IMR-90 (cell line): ENCODE results near the gene UQCC5. TPM values are rescaled to one million over a fixed set of nuclear protein-coding genes. Genes with fewer than 3 reads are reported as not detected.

Experiments used
- ATAC-seq: fragments of 200-7000 bp; cut with Tn5 transposase; 2 replicates; pipeline ENCODE4 v1.9.1; 2020; ENCODE audit warnings: low read depth, mild to moderate bottlenecking, moderate library complexity
- BruUV-seq: library from RNA; stranded (reverse); fragments of 400-500 nt; replicated peaks from 2 replicates; lab custom pipeline; 2021; lab: Mats Ljungman, UMichigan
- CTCF ChIA-PET: fragments of 300-600 bp; formaldehyde crosslinking; extraction: SDS; loops from one replicate; lab custom pipeline; 2021; ENCODE audit warnings: antibody characterized with exemption; lab: Yijun Ruan, JAX
- POLR2A ChIA-PET: fragments of 300-600 bp; sonication (Branson Sonifier 250); formaldehyde crosslinking; loops from one replicate; lab custom pipeline; 2022; ENCODE audit warnings: antibody characterized with exemption; ENCODE audit not compliant: unreplicated experiment; lab: Charles Lee
- DNase-seq: peaks from one replicate; pipeline ENCODE4 v3.0.0; 2013
- H2AFZ ChIP-seq: replicated peaks from 2 replicates; pipeline ENCODE3; 2013; ENCODE audit warnings: low read length, mild to moderate bottlenecking; ENCODE audit not compliant: poor library complexity
- H2AK5ac ChIP-seq: 2 replicates; pipeline ENCODE4 v1.6.1; 2013; ENCODE audit warnings: low read depth, low read length, inconsistent platforms
- H2AK9ac ChIP-seq: replicated peaks from 2 replicates; pipeline ENCODE3; 2013; ENCODE audit warnings: mild to moderate bottlenecking, low read depth, low read length, moderate library complexity; ENCODE audit not compliant: poor library complexity
- H2BK120ac ChIP-seq: 2 replicates; pipeline ENCODE4 v1.6.1; 2013; ENCODE audit warnings: low read depth, low read length, inconsistent platforms
- H2BK15ac ChIP-seq: 3 replicates; pipeline ENCODE4 v1.6.1; 2013; ENCODE audit warnings: low read depth, low read length, inconsistent platforms
- H2BK20ac ChIP-seq: 2 replicates; pipeline ENCODE4 v1.6.1; 2013; ENCODE audit warnings: low read depth, mild to moderate bottlenecking, inconsistent platforms, low read length, moderate library complexity
- H2BK5ac ChIP-seq: 2 replicates; pipeline ENCODE4 v1.6.1; 2013; ENCODE audit warnings: mild to moderate bottlenecking, low read depth, low read length, inconsistent platforms; ENCODE audit not compliant: poor library complexity, severe bottlenecking
- H3K14ac ChIP-seq: replicated peaks from 2 replicates; pipeline ENCODE4 v1.6.1; 2013; ENCODE audit warnings: low read depth, low read length, inconsistent platforms
- H3K18ac ChIP-seq: 2 replicates; pipeline ENCODE4 v1.6.1; 2013; ENCODE audit warnings: low read depth, low read length, control low read depth
- H3K23ac ChIP-seq: 2 replicates; pipeline ENCODE4 v1.6.1; 2013; ENCODE audit warnings: low read depth, low read length, inconsistent platforms
- H3K27ac ChIP-seq: 2 replicates; pipeline ENCODE4 v1.5.1; 2013; ENCODE audit warnings: mild to moderate bottlenecking, control low read depth, low read length; ENCODE audit not compliant: insufficient read depth
- H3K27me3 ChIP-seq: 2 replicates; pipeline ENCODE4 v1.6.1; 2013; ENCODE audit warnings: low read length; ENCODE audit not compliant: control insufficient read depth, insufficient read depth
- H3K36me3 ChIP-seq: 2 replicates; pipeline ENCODE4 v1.6.1; 2013; ENCODE audit warnings: low read length, mixed read lengths; ENCODE audit not compliant: control insufficient read depth, insufficient read depth
- H3K4ac ChIP-seq: 2 replicates; pipeline ENCODE4 v1.6.1; 2013; ENCODE audit warnings: low read depth, low read length, inconsistent platforms
- H3K4me1 ChIP-seq: 2 replicates; pipeline ENCODE4 v1.6.1; 2013; ENCODE audit warnings: low read length, mixed read lengths; ENCODE audit not compliant: control insufficient read depth, insufficient read depth
- H3K4me2 ChIP-seq: 2 replicates; pipeline ENCODE4 v1.6.1; 2013; ENCODE audit warnings: low read depth, mild to moderate bottlenecking, control low read depth, low read length, moderate library complexity
- H3K4me3 ChIP-seq: 2 replicates; pipeline ENCODE4 v1.5.1; 2013; ENCODE audit warnings: low read depth, mild to moderate bottlenecking, control low read depth, low read length, moderate library complexity; ENCODE audit not compliant: insufficient read depth
- H3K56ac ChIP-seq: 2 replicates; pipeline ENCODE4 v1.6.1; 2013; ENCODE audit warnings: low read length, inconsistent platforms; ENCODE audit not compliant: insufficient read depth; ENCODE audit errors: extremely low read depth
- H3K79me1 ChIP-seq, 2 experiments: 2 replicates each; pipeline ENCODE4 v1.6.1; 2013; ENCODE audit warnings: low read length in 2 of 2, inconsistent platforms in 1 of 2, low read depth in 1 of 2
- H3K9ac ChIP-seq: 2 replicates; pipeline ENCODE4 v1.6.1; 2013; ENCODE audit warnings: low read depth, low read length, control low read depth
- H3K9me1 ChIP-seq: 2 replicates; pipeline ENCODE4 v1.6.1; 2013; ENCODE audit warnings: low read length, inconsistent platforms; ENCODE audit not compliant: insufficient read depth
- H3K9me3 ChIP-seq: 2 replicates; pipeline ENCODE4 v1.6.1; 2013; ENCODE audit warnings: low read length; ENCODE audit not compliant: control insufficient read depth, insufficient read depth
- H4K20me1 ChIP-seq: 2 replicates; pipeline ENCODE4 v1.6.1; 2013; ENCODE audit warnings: low read length, inconsistent platforms; ENCODE audit not compliant: insufficient read depth
- H4K5ac ChIP-seq: 2 replicates; pipeline ENCODE4 v1.6.1; 2013; ENCODE audit warnings: mild to moderate bottlenecking, low read depth, low read length, control low read depth
- H4K8ac ChIP-seq, 2 experiments: 2 replicates each; pipeline ENCODE4 v1.6.1; 2013; ENCODE audit warnings: low read depth in 2 of 2, low read length in 2 of 2, control low read depth in 1 of 2, inconsistent platforms in 1 of 2
- H4K91ac ChIP-seq: 2 replicates; pipeline ENCODE4 v1.6.1; 2013; ENCODE audit warnings: low read depth, low read length, inconsistent platforms; ENCODE audit not compliant: insufficient read depth
- BHLHE40 ChIP-seq: fragments of 150-350 bp; IDR thresholded peaks from 2 replicates; pipeline ENCODE4 v1.6.1; 2016; ENCODE audit warnings: mild to moderate bottlenecking, low read depth, low read length
- CEBPB ChIP-seq: IDR thresholded peaks from 2 replicates; pipeline ENCODE4 v1.6.1; 2012; ENCODE audit warnings: low read depth, low read length, improper control_type of control experiment
- CHD1 ChIP-seq: IDR thresholded peaks from 2 replicates; pipeline ENCODE4 v1.6.1; 2012; ENCODE audit warnings: low read depth, low read length, improper control_type of control experiment
- CTCF ChIP-seq: conservative IDR thresholded peaks from 2 replicates; pipeline ENCODE4 v1.5.1; 2012; ENCODE audit warnings: mild to moderate bottlenecking, low read depth, low read length, improper control_type of control experiment
- ELK1 ChIP-seq: fragments of 150-350 bp; IDR thresholded peaks from 2 replicates; pipeline ENCODE4 v1.6.1; 2016; ENCODE audit warnings: low read depth, mild to moderate bottlenecking, low read length, moderate library complexity, borderline replicate concordance
- FOS ChIP-seq: fragments of 150-350 bp; IDR thresholded peaks from 2 replicates; pipeline ENCODE4 v1.6.1; 2016; ENCODE audit warnings: low read depth, low read length
- MAFK ChIP-seq: IDR thresholded peaks from 2 replicates; pipeline ENCODE4 v1.6.1; 2012; ENCODE audit warnings: low read depth, low read length, improper control_type of control experiment
- MAZ ChIP-seq: IDR thresholded peaks from 2 replicates; pipeline ENCODE4 v1.6.1; 2012; ENCODE audit warnings: low read depth, mild to moderate bottlenecking, low read length, improper control_type of control experiment, moderate library complexity, borderline replicate concordance
- MXI1 ChIP-seq: IDR thresholded peaks from 2 replicates; pipeline ENCODE4 v1.6.1; 2012; ENCODE audit warnings: low read depth, mild to moderate bottlenecking, low read length, moderate library complexity, borderline replicate concordance
- NFE2L2 ChIP-seq: fragments of 150-350 bp; IDR thresholded peaks from 2 replicates; pipeline ENCODE4 v1.6.1; 2016; ENCODE audit warnings: low read depth, mild to moderate bottlenecking, low read length
- POLR2A ChIP-seq: IDR thresholded peaks from 2 replicates; pipeline ENCODE4 v1.6.1; 2012; ENCODE audit warnings: mild to moderate bottlenecking, low read depth, low read length
- RAD21 ChIP-seq: IDR thresholded peaks from 2 replicates; pipeline ENCODE4 v1.6.1; 2012; ENCODE audit warnings: low read length, improper control_type of control experiment
- RCOR1 ChIP-seq: IDR thresholded peaks from 2 replicates; pipeline ENCODE4 v1.6.1; 2012; ENCODE audit warnings: mild to moderate bottlenecking, low read length, improper control_type of control experiment; ENCODE audit not compliant: insufficient replicate concordance
- RFX5 ChIP-seq: IDR thresholded peaks from 2 replicates; pipeline ENCODE4 v1.8.0; 2012; ENCODE audit warnings: low read depth, mild to moderate bottlenecking, low read length, moderate library complexity
- USF2 ChIP-seq: fragments of 150-350 bp; IDR thresholded peaks from 2 replicates; pipeline ENCODE4 v1.6.1; 2017; ENCODE audit warnings: mild to moderate bottlenecking, antibody characterized with exemption, low read length, low read depth
- WGBS, 2 experiments: methylation state at CpG; one replicate each; pipeline versions ENCODE4 v1.1.5 to v1.1.7; 2013; ENCODE audit warnings: missing lambda C conversion rate in 2 of 2; ENCODE audit not compliant: insufficient read length in 1 of 2; ENCODE audit errors: extremely low coverage in 2 of 2; 5-methylcytosine and 5-hydroxymethylcytosine counted together
- dilution Hi-C: fragments of 300-500 bp; cut with HindIII; formaldehyde crosslinking; loops from one replicate; pipeline ENCODE4 v1.14.3; 2018; ENCODE audit warnings: low sequenced_read_pairs; ENCODE audit not compliant: unreplicated experiment
- in situ Hi-C: fragments of 300-500 bp; cut with MboI; formaldehyde crosslinking; loops from 3 replicates; pipeline ENCODE4 v1.14.3; 2019; ENCODE audit warnings: low sequenced_read_pairs, inconsistent platforms, mixed read lengths
- intact Hi-C: fragments of 100-400 bp; cut with micrococcal nuclease; formaldehyde crosslinking; loops from 2 replicates; pipeline ENCODE4 v1.10.0; 2022
- polyA plus RNA-seq, 3 experiments: library from polyadenylated mRNA; depleted of rRNA; stranded (reverse); fragments of >200 nt; gene quantifications; 2 replicates each; pipeline ENCODE4 v1.2.3, GENCODE V29; 2012; ENCODE audit warnings: low replicate concordance in 1 of 3
- total RNA-seq: library from RNA; depleted of rRNA; stranded (reverse); fragments of >200 nt; gene quantifications from 2 replicates; pipeline ENCODE4 v1.2.3, GENCODE V29; 2012

Gene UQCC5
- total and polyA plus RNA-seq, 2 of the 4 experiments (the other 2 are of a cell fraction): 1.1 to 16.9 TPM

- Histone ChIP-seq H4K20me1 (no peaks in the 10 kb centered on the region; the same call in 1 of the 2 replicates), H2AK5ac (no peak overlapping the region), H3K4ac (no peak overlapping the region), H3K4me1 (peaks cover 4% of the 10 kb centered on the region), H4K8ac (no peak overlapping the region), H3K9me1 (peaks cover 11% of the 10 kb centered on the region), H3K27me3 (no peaks in the 10 kb centered on the region), H2BK5ac (no peak overlapping the region), H2BK15ac (no peak overlapping the region), H3K9ac (no peak overlapping the region), H3K4me2 (no peak overlapping the region), H3K23ac (no peak overlapping the region), H3K9me3 (no peaks in the 10 kb centered on the region), H4K91ac (no peak overlapping the region), H3K18ac (no peak overlapping the region), H2BK120ac (no peak overlapping the region), H3K79me1 (peaks cover 27% of the 10 kb centered on the region in 2 experiments), H3K27ac (no peak overlapping the region), H3K4me3 (no peak overlapping the region), H2AK9ac (no peak overlapping the region), H2BK20ac (no peak overlapping the region), H3K56ac (no peak overlapping the region), H3K36me3 (peaks cover 27% of the 10 kb centered on the region), H2AFZ (no peak overlapping the region), H4K5ac (no peak overlapping the region), H3K14ac (no peak overlapping the region)
- no CpG with 5 or more reads among the region's 4 CpGs for WGBS, 2 experiments
- intact Hi-C loops: loop anchor here (2.0 kb wide), 1 partner anchor 60 kb away; no protein-coding TSS in a partner anchor
- ChIA-PET CTCF (interaction anchor here (0.5 to 0.6 kb wide), 2 partner anchors 10 to 87 kb away, joined by 3 read pairs; no protein-coding TSS in a partner anchor), POLR2A (interaction anchor here (0.5 kb wide), 1 partner anchor 10 kb away, joined by 9 read pairs; no protein-coding TSS in a partner anchor)
- DNase-seq (no peak), ATAC-seq (no peak; the same call in 1 of the 2 replicates)
- in situ Hi-C loops: no loop called here
- BruUV-seq: no TSS peak
- dilution Hi-C loops: no loop called here
- TF ChIP-seq POLR2A: no peak
- no peak for TF ChIP-seq MAZ
- TF ChIP-seq CTCF: no peak
- no peak for TF ChIP-seq CEBPB
- no peak for TF ChIP-seq RFX5
- TF ChIP-seq RAD21: no peak
- TF ChIP-seq NFE2L2: no peak
- no peak for TF ChIP-seq ELK1
- TF ChIP-seq RCOR1: no peak
- TF ChIP-seq FOS: no peak
- no peak for TF ChIP-seq CHD1
- no peak for TF ChIP-seq MAFK
- TF ChIP-seq USF2: no peak
- no peak for TF ChIP-seq MXI1
- TF ChIP-seq BHLHE40: no peak
Observed at GRCh38 chr3:52561028-52561747, 24.8 kb downstream of the UQCC5 start.
